A673 (cell line): ENCODE measurements around the gene SLC7A6. TPM values are rescaled to one million over a fixed set of nuclear protein-coding genes. Genes with fewer than 3 reads are reported as not detected.

Source experiments
- BruUV-seq: library from RNA; stranded (reverse); fragments of 400-500 nt; replicated peaks from 2 replicates; lab custom pipeline; 2021; lab: Mats Ljungman, UMichigan
- CTCF ChIA-PET: fragments of 300-600 bp; sonication (Branson Sonifier 250); formaldehyde crosslinking; loops from one replicate; lab custom pipeline; 2022; ENCODE audit warnings: antibody characterized with exemption; lab: Charles Lee
- POLR2A ChIA-PET: fragments of 300-600 bp; sonication (Branson Sonifier 250); formaldehyde crosslinking; loops from one replicate; lab custom pipeline; 2022; ENCODE audit warnings: antibody characterized with exemption; ENCODE audit not compliant: low non-redundant PET; lab: Charles Lee
- DNase-seq: peaks from one replicate; pipeline ENCODE4 v3.0.0-alpha.2; 2015; ENCODE audit warnings: low spot score
- H3K27ac ChIP-seq: fragments of 200-600 bp; sonication (generic); 2 replicates; pipeline ENCODE4 v1.5.1; 2016; ENCODE audit warnings: mixed run types, low read depth, mild to moderate bottlenecking, mixed read lengths, antibody characterized with exemption, low read length; ENCODE audit not compliant: poor library complexity, severe bottlenecking
- H3K27me3 ChIP-seq: fragments of 200-600 bp; sonication (generic); replicated peaks from 2 replicates; pipeline ENCODE4 v1.6.1; 2017; ENCODE audit warnings: mixed run types, low read depth, mild to moderate bottlenecking, mixed read lengths, antibody characterized with exemption, low read length; ENCODE audit not compliant: insufficient read depth, poor library complexity
- H3K36me3 ChIP-seq: fragments of 200-600 bp; sonication (generic); 2 replicates; pipeline ENCODE4 v1.6.1; 2016; ENCODE audit warnings: mixed run types, mild to moderate bottlenecking, mixed read lengths, antibody characterized with exemption, low read length; ENCODE audit not compliant: insufficient read depth, poor library complexity, severe bottlenecking
- H3K4me1 ChIP-seq: fragments of 200-600 bp; sonication (generic); 2 replicates; pipeline ENCODE4 v1.6.1; 2017; ENCODE audit warnings: mixed run types, mild to moderate bottlenecking, mixed read lengths, antibody characterized with exemption, low read length; ENCODE audit not compliant: insufficient read depth, poor library complexity, severe bottlenecking
- H3K4me3 ChIP-seq: fragments of 200-600 bp; sonication (generic); 2 replicates; pipeline ENCODE4 v1.5.1; 2016; ENCODE audit warnings: low read depth, mixed run types, mild to moderate bottlenecking, mixed read lengths, low read length; ENCODE audit not compliant: poor library complexity, severe bottlenecking
- H3K9me3 ChIP-seq: fragments of 200-600 bp; sonication (generic); 2 replicates; pipeline ENCODE4 v1.6.1; 2016; ENCODE audit warnings: mixed run types, low read depth, mild to moderate bottlenecking, mixed read lengths, antibody characterized with exemption, low read length; ENCODE audit not compliant: poor library complexity, severe bottlenecking
- CTCF ChIP-seq: fragments of 300-800, 200-600 bp; sonication (generic); conservative IDR thresholded peaks from 2 replicates; pipeline ENCODE4 v1.5.1; 2017; ENCODE audit warnings: low read depth, mild to moderate bottlenecking, antibody characterized with exemption, low read length, moderate library complexity, mixed read lengths
- EZH2 ChIP-seq: fragments of 200-600 bp; sonication (generic); IDR thresholded peaks from 2 replicates; pipeline ENCODE4 v1.6.1; 2017; ENCODE audit warnings: borderline replicate concordance, low read depth, mild to moderate bottlenecking, mixed read lengths, antibody characterized with exemption, low read length; ENCODE audit not compliant: poor library complexity, severe bottlenecking
- intact Hi-C: fragments of 100-400 bp; cut with micrococcal nuclease; formaldehyde crosslinking; loops from one replicate; pipeline ENCODE4 v1.10.0; 2022; ENCODE audit not compliant: unreplicated experiment
- total RNA-seq: library from RNA; stranded (reverse); gene quantifications from 2 replicates; pipeline ENCODE4 v1.2.3, GENCODE V29; 2021

SLC7A6 gene
- total RNA-seq, 1 experiment from 2014 or later, result 58.7 TPM

GRCh38 chr16:68216240-68216639 is 48.1 kb upstream of the SLC7A6 start:
- no peak for DNase-seq
- Histone ChIP-seq H3K36me3 (no peaks in the 10 kb centered on the region), H3K4me1 (no peaks in the 10 kb centered on the region), H3K4me3 (no peak overlapping the region), H3K27ac (no peak overlapping the region), H3K9me3 (no peaks in the 10 kb centered on the region), H3K27me3 (no peaks in the 10 kb centered on the region)
- intact Hi-C loops, result no loop called here
- CTCF ChIA-PET, result no interaction called here
- TF ChIP-seq EZH2, result no peak
- TF ChIP-seq CTCF, result no peak
- no TSS peak for BruUV-seq
- POLR2A ChIA-PET, result no interaction called here

- H3K4me1 ChIP-seq, result no peaks in the 10 kb centered on the region
- TF ChIP-seq CTCF, result no peak
- no peak for TF ChIP-seq EZH2
- no peaks in the 10 kb centered on the region for H3K9me3 ChIP-seq
- H3K4me3 ChIP-seq, result no peak overlapping the region
- H3K36me3 ChIP-seq, result no peaks in the 10 kb centered on the region
- H3K27me3 ChIP-seq, result no peaks in the 10 kb centered on the region
- BruUV-seq, result no TSS peak
- ChIA-PET CTCF (no interaction called here), POLR2A (no interaction called here)
- intact Hi-C loops, result no loop called here
- no peak overlapping the region for H3K27ac ChIP-seq
- no peak for DNase-seq
These were observed 46.8 kb upstream of the SLC7A6 start for GRCh38 chr16:68217506-68217905.

GRCh38 chr16:68219725-68220351 is 44.5 kb upstream of the SLC7A6 start:
- POLR2A ChIA-PET, result no interaction called here
- DNase-seq, result no peak

More at GRCh38 chr16:68219725-68220351, 44.5 kb upstream of the SLC7A6 start:
- no peak overlapping the region for H3K27ac ChIP-seq
- TF ChIP-seq CTCF (no peak), EZH2 (no peak)
- no peaks in the 10 kb centered on the region for H3K27me3 ChIP-seq
- intact Hi-C loops, result no loop called here
- H3K4me3 ChIP-seq, result no peak overlapping the region
- no peaks in the 10 kb centered on the region for H3K4me1 ChIP-seq
- BruUV-seq, result no TSS peak
- H3K9me3 ChIP-seq, result no peaks in the 10 kb centered on the region
- no peaks in the 10 kb centered on the region for H3K36me3 ChIP-seq
- CTCF ChIA-PET, result no interaction called here
